ENCODE results near the gene IL34. TPM values are rescaled to one million over a fixed set of nuclear protein-coding genes. Genes with fewer than 3 reads are reported as not detected.

Gene IL34
- total RNA-seq, 2 experiments from 2014 or later = not detected

DNA sequence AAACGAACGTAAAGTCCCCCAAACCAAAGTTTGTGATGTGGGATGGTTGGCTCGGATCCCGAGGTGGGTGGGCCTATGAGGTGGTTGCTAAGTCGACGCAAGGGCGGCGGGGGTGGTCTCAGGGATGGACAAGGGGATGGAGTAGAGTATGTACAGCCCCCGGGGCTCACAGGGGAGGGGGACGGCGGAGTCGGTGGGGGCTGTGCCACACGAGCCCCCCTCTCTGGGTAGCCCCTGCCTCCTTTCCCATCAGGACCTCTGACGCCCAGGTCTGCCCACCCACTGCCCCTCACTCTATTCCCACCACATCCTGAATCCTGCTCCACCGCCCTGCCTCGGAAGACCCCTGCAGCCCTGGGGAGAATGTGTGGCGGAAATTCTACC, 15.2 kb downstream of the IL34 start:
- Histone ChIP-seq H3K4me3 (ENCODE audit: low read depth, low read length, poor library complexity, severe bottlenecking) (no peak overlapping the region), H2AFZ (ENCODE audit: low read length) (no peak overlapping the region), H3K9me3 (ENCODE audit: low read length) (no peaks in the 10 kb centered on the region), H4K20me1 (ENCODE audit: insufficient read depth, low read length) (no peaks in the 10 kb centered on the region), H3K4me2 (ENCODE audit: low read length) (no peak overlapping the region), H3K27ac (ENCODE audit: low read depth, low read length, poor library complexity, severe bottlenecking) (no peak overlapping the region), H3K4me1 (ENCODE audit: insufficient read depth, low read length, poor library complexity, severe bottlenecking) (no peaks in the 10 kb centered on the region), H3K36me3 (ENCODE audit: insufficient read depth, low read length) (no peaks in the 10 kb centered on the region), H3K9me2 (ENCODE audit: insufficient read depth, low read length) (no peaks in the 10 kb centered on the region), H3K79me2 (ENCODE audit: insufficient read depth, low read depth, low read length) (no peaks in the 10 kb centered on the region)
- ChIA-PET POLR2A (interaction anchor here (0.6 kb wide), 1 partner anchor 69 kb away, joined by 4 read pairs; no protein-coding TSS in a partner anchor), CTCF (ENCODE audit: unreplicated experiment) (interaction anchor here (0.6 kb wide), 1 partner anchor 348 kb away, joined by 3 read pairs; no protein-coding TSS in a partner anchor)
- BruUV-seq (replicated peaks) = no TSS peak
- intact Hi-C loops (cut with micrococcal nuclease; ENCODE audit: unreplicated experiment) = no loop called here
- TF ChIP-seq EZH2phosphoT487 (IDR thresholded peaks at IDR 0.05; ENCODE audit: borderline replicate concordance, low read depth, low read length) = no peak
- TF ChIP-seq, protein P1, sequence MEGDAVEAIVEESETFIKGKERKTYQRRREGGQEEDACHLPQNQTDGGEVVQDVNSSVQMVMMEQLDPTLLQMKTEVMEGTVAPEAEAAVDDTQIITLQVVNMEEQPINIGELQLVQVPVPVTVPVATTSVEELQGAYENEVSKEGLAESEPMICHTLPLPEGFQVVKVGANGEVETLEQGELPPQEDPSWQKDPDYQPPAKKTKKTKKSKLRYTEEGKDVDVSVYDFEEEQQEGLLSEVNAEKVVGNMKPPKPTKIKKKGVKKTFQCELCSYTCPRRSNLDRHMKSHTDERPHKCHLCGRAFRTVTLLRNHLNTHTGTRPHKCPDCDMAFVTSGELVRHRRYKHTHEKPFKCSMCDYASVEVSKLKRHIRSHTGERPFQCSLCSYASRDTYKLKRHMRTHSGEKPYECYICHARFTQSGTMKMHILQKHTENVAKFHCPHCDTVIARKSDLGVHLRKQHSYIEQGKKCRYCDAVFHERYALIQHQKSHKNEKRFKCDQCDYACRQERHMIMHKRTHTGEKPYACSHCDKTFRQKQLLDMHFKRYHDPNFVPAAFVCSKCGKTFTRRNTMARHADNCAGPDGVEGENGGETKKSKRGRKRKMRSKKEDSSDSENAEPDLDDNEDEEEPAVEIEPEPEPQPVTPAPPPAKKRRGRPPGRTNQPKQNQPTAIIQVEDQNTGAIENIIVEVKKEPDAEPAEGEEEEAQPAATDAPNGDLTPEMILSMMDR (conservative IDR thresholded peaks at IDR 0.05; ENCODE audit: low read length) = no peak
- no peak for DNase-seq (ENCODE audit: low spot score)

DNA sequence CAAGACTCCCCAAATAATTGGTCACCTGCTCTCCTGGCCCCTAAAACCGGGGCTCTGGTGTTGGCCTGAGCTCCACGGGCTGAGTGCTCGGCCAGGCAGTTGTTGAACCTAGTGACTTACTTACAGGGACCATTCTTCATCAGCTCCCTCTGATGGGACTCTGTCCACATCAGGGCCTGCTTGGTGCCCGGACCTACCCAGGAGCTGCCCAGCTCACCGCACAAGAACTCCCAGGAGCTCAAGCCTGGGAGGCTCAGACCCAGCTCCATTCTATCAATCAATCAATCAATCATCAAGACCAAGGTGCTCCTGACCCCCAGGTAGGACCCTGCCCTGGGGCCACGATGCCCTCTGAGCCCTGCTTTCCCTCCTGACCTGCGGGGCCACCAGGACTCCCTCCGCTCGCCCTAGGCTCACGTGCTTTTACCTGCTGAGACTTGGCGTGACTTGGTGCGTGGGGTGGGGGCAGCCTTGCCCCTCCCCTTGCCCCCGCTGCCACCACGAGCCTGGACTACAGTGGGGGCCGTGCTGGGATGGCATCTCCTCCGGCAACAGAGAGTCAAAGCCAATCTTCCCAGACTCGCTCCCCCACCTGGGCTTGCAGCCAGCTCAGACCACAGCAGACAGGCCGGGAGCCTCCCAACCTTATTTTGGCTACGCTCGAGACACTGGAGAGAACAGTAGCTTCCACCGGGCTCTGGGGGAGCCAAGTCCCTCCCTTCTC, 15.7 kb downstream of the IL34 start:
- intact Hi-C loops (cut with micrococcal nuclease; ENCODE audit: unreplicated experiment) = no loop called here
- BruUV-seq (replicated peaks) = no TSS peak
- CTCF ChIA-PET (ENCODE audit: unreplicated experiment) = interaction anchor here (0.6 kb wide), 1 partner anchor 348 kb away, joined by 3 read pairs; no protein-coding TSS in a partner anchor
- Histone ChIP-seq H3K79me2 (ENCODE audit: insufficient read depth, low read depth, low read length) (no peaks in the 10 kb centered on the region), H3K4me1 (ENCODE audit: insufficient read depth, low read length, poor library complexity, severe bottlenecking) (no peaks in the 10 kb centered on the region), H3K4me3 (ENCODE audit: low read depth, low read length, poor library complexity, severe bottlenecking) (no peak overlapping the region), H3K9me3 (ENCODE audit: low read length) (no peaks in the 10 kb centered on the region), H3K9me2 (ENCODE audit: insufficient read depth, low read length) (no peaks in the 10 kb centered on the region), H2AFZ (ENCODE audit: low read length) (no peak overlapping the region), H4K20me1 (ENCODE audit: insufficient read depth, low read length) (no peaks in the 10 kb centered on the region), H3K4me2 (ENCODE audit: low read length) (no peak overlapping the region), H3K36me3 (ENCODE audit: insufficient read depth, low read length) (no peaks in the 10 kb centered on the region), H3K27ac (ENCODE audit: low read depth, low read length, poor library complexity, severe bottlenecking) (no peak overlapping the region)
- no peak for DNase-seq (ENCODE audit: low spot score)
- POLR2A ChIA-PET = interaction anchor here (0.5 to 0.6 kb wide), 2 partner anchors 69 to 582 kb away, joined by 3 to 4 read pairs; no protein-coding TSS in a partner anchor
- TF ChIP-seq, protein P1 (conservative IDR thresholded peaks at IDR 0.05; ENCODE audit: low read length) = no peak
- no peak for TF ChIP-seq EZH2phosphoT487 (IDR thresholded peaks at IDR 0.05; ENCODE audit: borderline replicate concordance, low read depth, low read length)

DNA sequence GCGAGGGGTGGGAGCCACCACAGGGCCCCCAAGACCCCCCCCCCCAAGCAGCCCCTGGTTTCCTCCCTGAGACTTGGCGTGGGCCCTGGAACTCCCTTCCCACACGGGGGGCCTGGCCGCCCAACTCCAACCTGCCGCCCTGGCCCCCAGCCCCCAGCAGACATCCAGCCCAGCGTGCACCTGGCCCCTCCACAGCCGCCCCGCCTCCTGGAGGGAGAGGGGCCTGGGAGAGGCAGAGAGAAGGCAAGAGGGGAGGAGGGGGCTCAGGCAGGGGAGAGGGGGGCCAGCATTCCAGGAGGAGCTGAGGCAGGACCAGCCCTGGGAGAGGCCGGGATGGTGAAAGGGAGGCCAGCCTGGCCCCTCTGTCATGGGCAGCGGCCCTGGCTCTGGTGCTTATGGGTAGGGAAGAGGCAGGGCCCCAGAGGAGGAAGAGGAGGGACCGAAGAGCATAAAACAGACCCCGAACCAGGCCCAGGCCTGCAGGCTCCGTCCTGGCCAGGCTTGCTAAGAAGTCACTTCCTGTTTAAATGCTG, 16.7 kb downstream of the IL34 start:
- no peak overlapping the region for H2AFZ ChIP-seq (ENCODE audit: low read length)
- H4K20me1 ChIP-seq (ENCODE audit: insufficient read depth, low read length) = no peaks in the 10 kb centered on the region
- intact Hi-C loops (cut with micrococcal nuclease; ENCODE audit: unreplicated experiment) = no loop called here
- no peak overlapping the region for H3K27ac ChIP-seq (ENCODE audit: low read depth, low read length, poor library complexity, severe bottlenecking)
- no peak overlapping the region for H3K4me3 ChIP-seq (ENCODE audit: low read depth, low read length, poor library complexity, severe bottlenecking)
- ChIA-PET CTCF (ENCODE audit: unreplicated experiment) (no interaction called here), POLR2A (no interaction called here)
- no peaks in the 10 kb centered on the region for H3K9me3 ChIP-seq (ENCODE audit: low read length)
- H3K4me2 ChIP-seq (ENCODE audit: low read length) = no peak overlapping the region
- no peaks in the 10 kb centered on the region for H3K79me2 ChIP-seq (ENCODE audit: insufficient read depth, low read depth, low read length)
- DNase-seq (ENCODE audit: low spot score) = no peak
- TF ChIP-seq, protein P1 (conservative IDR thresholded peaks at IDR 0.05; ENCODE audit: low read length) = no peak
- TF ChIP-seq EZH2phosphoT487 (IDR thresholded peaks at IDR 0.05; ENCODE audit: borderline replicate concordance, low read depth, low read length) = no peak
- no peaks in the 10 kb centered on the region for H3K9me2 ChIP-seq (ENCODE audit: insufficient read depth, low read length)
- BruUV-seq (replicated peaks) = no TSS peak
- no peaks in the 10 kb centered on the region for H3K36me3 ChIP-seq (ENCODE audit: insufficient read depth, low read length)
- no peaks in the 10 kb centered on the region for H3K4me1 ChIP-seq (ENCODE audit: insufficient read depth, low read length, poor library complexity, severe bottlenecking)

All from OCI-LY7 (cell line).